ENCODE measurements around the gene CDC34. TPM values are rescaled to one million over a fixed set of nuclear protein-coding genes. Genes with fewer than 3 reads are reported as not detected.

Gene CDC34
- total and polyA plus RNA-seq, 2 of the 8 experiments (the other 6 are each of a cell fraction or from before 2014, with no cell fraction given) = 95.9 to 129 TPM

DNA sequence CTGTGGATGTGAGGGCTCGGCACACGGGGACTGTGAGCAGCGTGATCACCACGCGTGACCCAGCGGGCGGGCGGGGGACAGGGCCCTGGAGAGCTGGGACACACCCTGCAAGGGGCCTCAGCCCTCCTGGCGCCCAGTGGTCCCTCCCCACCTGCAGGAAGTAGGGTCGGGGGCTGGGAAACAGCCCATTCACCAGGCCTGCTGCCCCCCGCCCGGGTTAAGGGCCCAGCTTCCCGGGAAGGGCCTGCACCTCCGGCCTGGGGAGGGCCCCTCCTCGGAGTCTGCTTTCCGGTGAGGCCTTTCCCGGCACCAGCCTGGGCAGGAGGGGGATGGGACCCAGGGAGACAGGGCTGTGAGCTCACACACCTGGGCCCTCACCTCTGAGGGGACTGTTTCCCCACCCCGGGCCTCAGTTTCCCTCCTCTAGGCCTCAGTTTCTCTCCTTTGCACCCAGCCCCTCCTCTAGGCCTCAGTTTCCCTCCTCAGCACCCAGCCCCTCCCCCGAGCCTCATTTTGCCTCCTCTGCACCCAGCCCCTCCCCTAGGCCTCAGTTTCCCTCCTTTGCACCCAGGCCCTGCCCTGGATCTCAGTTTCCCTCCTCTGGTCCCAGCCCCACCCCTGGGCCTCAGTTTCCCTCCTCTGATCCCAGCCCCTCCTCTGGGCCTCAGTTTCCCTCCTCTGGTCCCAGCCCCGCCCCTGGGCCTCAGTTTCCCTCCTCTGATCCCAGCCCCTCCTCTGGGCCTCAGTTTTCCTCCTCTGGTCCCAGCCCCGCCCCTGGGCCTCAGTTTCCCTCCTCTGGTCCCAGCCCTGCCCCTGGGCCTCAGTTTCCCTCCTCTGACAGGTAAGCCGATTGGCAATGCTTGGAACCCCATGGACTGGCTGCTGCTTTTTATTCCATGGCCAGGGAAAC is 37.1 kb upstream of the CDC34 start (continued):
- no peak for TF ChIP-seq TCF12 (IDR thresholded peaks at IDR 0.05; ENCODE audit: low read depth, low read length)
- no peak for TF ChIP-seq SP2 (IDR thresholded peaks at IDR 0.05; ENCODE audit: low read length)

Measured in H1 (cell line).